ENCODE measurements around the gene ZBTB47.

DNA sequence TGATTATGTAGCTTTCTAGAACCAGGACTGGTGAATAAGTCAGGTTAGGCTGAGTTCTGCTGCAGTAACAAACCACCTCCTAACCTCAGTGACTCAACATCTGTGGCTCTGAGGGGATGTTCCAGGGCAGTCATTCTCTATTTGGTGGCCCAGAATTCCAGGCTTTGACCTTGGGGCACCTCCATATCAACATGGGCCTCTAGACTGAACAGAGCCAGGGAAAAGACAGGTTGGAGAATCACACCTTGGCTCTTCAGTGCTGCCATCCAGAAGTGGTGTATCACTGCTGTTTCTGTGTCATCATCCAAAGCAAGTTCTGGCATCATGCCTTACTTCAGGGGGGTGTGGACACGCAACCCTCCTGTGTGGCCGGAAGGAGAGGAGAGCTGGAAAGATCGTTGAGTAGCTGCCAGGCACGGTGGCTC is 15.3 kb downstream of the ZBTB47 start:
- TF ChIP-seq POLR2AphosphoS5 (IDR thresholded peaks at IDR 0.05; ENCODE audit: borderline replicate concordance, low read depth, low read length) (no peak), EZH2 (IDR thresholded peaks at IDR 0.05) (no peak)

Data from SK-N-MC (cell line).